Epithelial cell of esophagus (primary cell): ENCODE data around the gene TCF25.
"Not testable (repeated sequence)": the region's sequence is repeated elsewhere in the genome, so short reads cannot be mapped to it uniquely, and the experiment has no call there.

Source experiments
- DNase-seq: peaks from one replicate; pipeline ENCODE4 v3.0.0; 2010; ENCODE audit warnings: low read depth
- H3K4me3 ChIP-seq: 2 replicates; pipeline ENCODE4 v1.5.1; 2011; ENCODE audit warnings: mild to moderate bottlenecking, low read length, control low read depth
- CTCF ChIP-seq: IDR thresholded peaks from 2 replicates; pipeline ENCODE4 v1.5.1; 2011; ENCODE audit warnings: low read depth, mild to moderate bottlenecking, low read length, control low read depth, inconsistent platforms; ENCODE audit not compliant: insufficient read depth; ENCODE audit errors: missing control alignments

TCF25 gene

GRCh38 chr16:89870440-89870839 lies 3.0 kb upstream of the TCF25 start:
- H3K4me3 ChIP-seq: no peak overlapping the region
- no peak for DNase-seq
- TF ChIP-seq CTCF: no peak

DNA sequence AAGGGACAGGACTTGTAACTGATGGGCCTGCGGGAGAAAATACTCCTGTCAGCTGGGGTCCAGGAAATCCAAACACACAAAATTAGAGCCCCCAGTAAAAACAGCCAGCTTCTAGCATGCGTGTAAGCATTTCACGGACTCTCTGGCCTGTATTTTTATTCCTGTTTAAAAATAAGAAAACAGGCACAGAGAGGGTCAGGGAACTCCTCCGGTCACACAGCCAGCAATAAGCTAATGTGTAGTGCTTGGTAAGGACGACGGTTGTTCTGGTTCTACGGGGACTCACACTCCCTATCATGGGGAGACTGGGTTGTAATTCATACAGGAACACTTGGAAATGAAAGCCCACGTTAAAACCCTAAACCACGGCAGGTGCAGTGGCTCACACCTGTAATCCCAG lies 1.5 kb upstream of the TCF25 start:
- TF ChIP-seq CTCF: no peak
- DNase-seq: no peak
- no peak overlapping the region for H3K4me3 ChIP-seq

DNA sequence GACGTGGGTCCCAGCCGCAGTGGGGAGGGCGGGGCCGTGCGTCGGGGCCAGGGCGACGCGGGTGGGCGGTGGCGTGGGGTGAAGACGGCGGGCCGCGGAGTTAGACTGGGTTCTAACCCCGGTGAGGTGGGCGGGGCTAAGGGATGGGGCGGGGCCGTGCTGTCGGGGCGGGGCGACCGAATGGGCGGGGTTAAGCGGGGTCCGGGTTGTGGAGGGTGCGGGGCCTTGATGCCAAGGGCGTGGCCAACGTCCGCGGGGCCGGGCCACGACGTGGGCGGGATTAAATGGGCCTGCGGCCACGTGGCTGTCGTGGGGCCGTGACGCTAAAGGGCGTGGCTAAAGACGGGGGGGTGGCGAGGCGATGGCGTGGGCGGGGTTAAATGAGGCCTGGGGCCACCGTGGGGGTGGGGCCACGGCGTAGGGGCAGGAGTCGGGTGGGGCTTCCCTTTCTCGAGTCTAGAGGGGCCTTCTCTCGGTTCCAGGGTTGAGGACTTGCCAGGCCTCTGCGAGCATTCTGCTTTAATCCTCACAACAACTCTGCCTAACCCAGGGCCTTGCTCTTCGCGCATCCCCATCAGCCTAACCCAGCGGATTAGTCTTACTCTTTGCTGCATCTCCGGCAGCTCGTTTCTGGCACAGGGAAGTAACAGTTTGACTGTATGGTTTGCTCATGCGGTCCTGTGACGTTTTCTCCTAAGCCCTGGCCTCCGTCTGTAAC lies 739 bp downstream of the TCF25 start:
- TF ChIP-seq CTCF: no peak
- peak; percentile 96 for DNase-seq
- H3K4me3 ChIP-seq: peak overlapping the region; percentile 82

DNA sequence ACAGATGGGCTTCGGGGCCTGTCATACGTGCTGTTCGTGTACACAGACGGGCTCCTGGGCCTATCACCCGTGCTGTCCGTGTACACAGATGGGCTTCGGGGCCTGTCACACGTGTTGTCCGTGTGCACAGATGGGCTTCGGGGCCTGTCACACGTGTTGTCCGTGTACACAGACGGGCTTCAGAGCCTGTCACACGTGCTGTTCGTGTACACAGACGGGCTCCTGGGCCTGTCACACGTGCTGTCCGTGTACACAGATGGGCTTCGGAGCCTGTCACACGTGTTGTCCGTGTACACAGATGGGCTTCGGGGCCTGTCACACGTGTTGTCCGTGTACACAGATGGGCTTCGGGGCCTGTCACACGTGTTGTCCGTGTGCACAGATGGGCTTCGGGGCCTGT lies 5.7 kb downstream of the TCF25 start:
- DNase-seq, H3K4me3 ChIP-seq: not testable (repeated sequence)

- H3K4me3 ChIP-seq: no peak overlapping the region
- DNase-seq: peak; percentile 92
- TF ChIP-seq CTCF: peak; percentile 1
Measured at GRCh38 chr16:89880477-89881367, 7.3 kb downstream of the TCF25 start.

DNA sequence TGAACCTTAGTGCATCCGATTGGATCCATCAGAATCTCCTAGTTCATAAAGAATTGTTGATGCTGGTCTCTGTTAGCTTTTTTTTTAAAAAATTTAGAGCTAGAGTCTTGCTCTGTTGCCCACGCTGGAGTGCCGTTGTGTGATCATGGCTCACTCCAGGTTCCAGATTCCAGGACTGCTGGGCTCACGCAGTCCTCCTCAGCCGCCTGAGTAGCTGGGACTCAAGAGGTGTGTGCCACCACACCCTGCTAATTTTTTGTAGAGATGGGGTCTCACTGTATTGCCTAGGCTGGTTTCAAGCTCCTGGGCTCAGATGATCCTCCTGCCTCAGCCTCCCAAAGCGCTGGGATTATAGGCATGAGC lies 8.0 kb downstream of the TCF25 start:
- DNase-seq: no peak
- H3K4me3 ChIP-seq: no peak overlapping the region
- TF ChIP-seq CTCF: no peak

- DNase-seq: no peak
- H3K4me3 ChIP-seq: no peak overlapping the region
- no peak for TF ChIP-seq CTCF
Measured at GRCh38 chr16:89883346-89884040, 10.1 kb downstream of the TCF25 start.
